Heart left ventricle (tissue), 13 donors: ENCODE results near the gene AP3B2.

Experiments
- CTCF ChIP-seq, 12 donors: fragments of 200-600 bp; sonication (generic) in 4 of 12; IDR thresholded peaks; one replicate each; pipeline versions ENCODE4 v1.5.0 to v1.8.0; 2018 to 2022; ENCODE audit warnings: antibody characterized with exemption in 12 of 12, mild to moderate bottlenecking in 5 of 12
- POLR2A ChIP-seq, 2 donors: fragments of 450-650 bp; IDR thresholded peaks; one replicate each; pipeline ENCODE4 v1.6.1; 2017; ENCODE audit warnings: antibody characterized with exemption in 2 of 2, mild to moderate bottlenecking in 2 of 2, moderate library complexity in 2 of 2
- donor health status: ischemic (EF 13 %, LVEDD 7.1; RV severe dilation, severe dysfunction).
- donor health status: DM: no; HTN: yes; CAD: no.
- donor health status: DM: no; HTN: no; CAD: no.
- donor health status: ischemic (EF 25% LVEDD 6.9; RV normal size, moderate dysfunction).
- donor health status: ischemic (EF 25% LVEDD 5.7; RV mildly dilated, moderate dysfunction).
- donor health status: ischemic (EF 35%, LVEDD 5.7; RV mildly dilated, moderate dysfunction).
- donor health status: nonischemic (EF 11% LVEDD 7.7; RV severe dilation, severe dysfunction).
- donor health status: DM: yes; HTN: yes; CAD: no.
- donor health status: PGD.
- donor health status: ischemic (EF 29% LVEDD 5.4; RV normal size, mild dysfunction).
- donor health status: nonischemic (EF 23%, LVEDD 6.1; RV moderate dilation, normal function).

- TF ChIP-seq POLR2A (IDR thresholded peaks at IDR 0.05) (no peak), CTCF (IDR thresholded peaks at IDR 0.05) (no peak)
Measured at GRCh38 chr15:82710926-82711490, 1.3 kb upstream of the AP3B2 start.
